Measurements from ENCODE around the gene ADAMTS9.

ADAMTS9 gene

GRCh38 chr3:64530434-64531049 lies 157.3 kb downstream of the ADAMTS9 start:
- DNase-seq = no peak

DNA sequence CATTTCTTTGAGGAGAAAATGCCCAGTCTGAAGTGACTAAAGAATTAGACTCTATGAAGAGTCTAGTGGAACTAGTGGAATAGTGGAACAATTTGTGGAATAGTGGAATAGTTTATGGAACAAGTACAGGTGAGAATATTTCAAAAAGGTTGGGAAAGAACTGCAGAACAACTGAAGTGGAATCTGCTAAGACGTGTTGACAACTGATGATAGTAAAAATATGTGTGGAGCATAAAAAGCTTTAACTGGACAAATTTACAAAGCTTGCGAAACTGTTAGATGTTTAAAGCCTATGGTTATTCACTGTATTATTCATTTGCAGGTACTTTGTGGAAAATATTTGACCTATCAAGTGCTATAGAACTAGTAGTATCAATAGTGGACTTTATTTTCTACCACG lies 164.5 kb downstream of the ADAMTS9 start:
- no peak for DNase-seq

- DNase-seq = no peak
Measured at GRCh38 chr3:64520334-64520733, 167.5 kb downstream of the ADAMTS9 start.

DNA sequence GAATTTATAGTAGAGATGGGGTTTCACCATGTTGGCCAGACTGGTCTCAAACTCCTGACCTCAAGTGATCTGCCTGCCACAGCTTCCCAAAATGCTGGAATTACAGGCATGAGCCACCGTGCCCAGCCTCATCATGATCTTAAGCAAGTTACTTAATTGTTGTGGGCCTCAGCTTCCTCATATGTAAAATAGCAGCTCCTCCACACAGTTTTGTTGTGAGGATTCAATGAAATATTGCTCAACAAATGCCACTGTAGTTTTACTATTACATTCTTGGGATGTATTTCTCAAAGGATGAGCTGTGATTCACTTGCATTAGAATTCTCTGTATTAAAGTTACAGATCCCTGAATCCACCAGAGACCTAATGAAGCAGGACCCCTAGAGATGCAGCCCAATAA lies 168.8 kb downstream of the ADAMTS9 start:
- no peak for DNase-seq

GRCh38 chr3:64518496-64518895 lies 169.3 kb downstream of the ADAMTS9 start:
- no peak for DNase-seq

DNA sequence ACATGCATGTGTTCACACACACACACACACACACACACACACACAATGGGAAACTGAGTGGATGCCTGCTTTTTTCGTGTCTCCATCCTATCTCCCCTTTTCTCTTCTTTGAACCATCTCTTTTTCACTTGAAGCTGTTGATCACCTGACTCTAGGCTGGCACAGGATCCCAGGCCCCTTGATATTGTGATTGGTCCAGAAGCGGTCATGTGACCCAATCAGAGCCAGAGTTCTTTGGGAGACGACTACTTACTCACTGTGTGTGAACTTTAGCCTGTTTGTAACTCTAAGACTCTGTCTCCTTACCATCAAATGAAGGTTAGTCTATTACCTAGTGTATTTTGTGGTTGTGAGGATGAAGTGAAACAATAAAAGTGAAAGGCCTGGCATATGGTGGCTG lies 172.9 kb downstream of the ADAMTS9 start:
- DNase-seq = no peak

DNA sequence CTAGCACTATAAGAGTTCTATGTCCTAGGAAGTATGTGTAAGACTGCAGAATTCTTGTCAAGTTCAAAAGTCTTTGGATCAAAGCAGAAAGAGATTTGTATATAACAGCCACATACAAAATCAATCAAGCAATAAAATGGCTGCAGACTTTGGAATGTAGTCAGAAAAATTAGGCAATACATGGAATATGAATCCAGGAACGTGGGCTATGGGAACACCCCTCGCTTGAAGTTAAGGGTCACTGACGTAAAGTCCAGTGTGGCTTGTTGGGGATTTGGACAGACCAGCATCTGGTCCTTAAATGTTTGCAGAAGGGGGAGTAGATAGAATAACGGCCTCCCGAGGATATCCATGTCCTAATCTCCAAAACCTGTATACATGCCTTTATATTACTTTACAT lies 178.6 kb downstream of the ADAMTS9 start:
- no peak for DNase-seq

- DNase-seq = no peak
Measured at GRCh38 chr3:64508140-64508539, 179.7 kb downstream of the ADAMTS9 start.

DNA sequence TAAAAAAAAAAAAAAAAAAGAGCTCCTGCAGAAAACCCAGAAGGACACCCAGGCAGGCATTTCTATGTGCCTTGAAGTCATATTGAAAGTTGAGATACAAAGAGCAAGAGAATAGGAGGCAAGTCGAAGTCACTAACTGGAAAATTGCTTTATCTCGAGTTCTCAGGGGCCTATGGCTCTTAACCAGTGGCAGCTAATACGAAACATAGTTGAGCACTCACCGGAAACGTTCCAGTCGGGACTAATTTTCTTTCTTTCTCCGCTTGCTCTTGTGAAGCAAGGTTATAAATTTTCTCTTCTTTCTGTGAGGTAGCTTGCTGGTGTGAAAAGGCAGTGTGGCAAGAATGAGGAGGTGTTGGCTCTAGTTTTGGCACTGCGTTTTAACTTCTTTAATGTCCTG lies 181.5 kb downstream of the ADAMTS9 start:
- no peak for DNase-seq

DNA sequence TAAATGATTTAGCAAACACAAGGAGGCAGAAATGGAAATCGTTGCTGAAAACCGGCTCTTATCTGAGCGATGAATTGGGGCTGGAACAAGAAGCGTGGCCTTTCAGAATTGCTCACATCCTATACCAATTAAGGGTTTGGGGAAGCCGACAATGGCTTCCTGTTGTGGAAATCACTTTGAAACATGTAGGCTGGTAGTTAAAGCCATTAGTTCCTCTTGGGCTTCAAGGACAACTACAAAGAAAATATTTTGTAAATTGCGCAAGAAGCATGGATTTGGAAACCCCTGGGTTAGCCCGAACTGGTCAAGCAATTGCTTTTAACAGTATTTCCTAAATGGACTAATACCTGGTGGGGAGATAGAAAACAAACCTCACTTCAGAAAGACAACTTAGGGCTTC lies 182.4 kb downstream of the ADAMTS9 start:
- DNase-seq = no peak

DNA sequence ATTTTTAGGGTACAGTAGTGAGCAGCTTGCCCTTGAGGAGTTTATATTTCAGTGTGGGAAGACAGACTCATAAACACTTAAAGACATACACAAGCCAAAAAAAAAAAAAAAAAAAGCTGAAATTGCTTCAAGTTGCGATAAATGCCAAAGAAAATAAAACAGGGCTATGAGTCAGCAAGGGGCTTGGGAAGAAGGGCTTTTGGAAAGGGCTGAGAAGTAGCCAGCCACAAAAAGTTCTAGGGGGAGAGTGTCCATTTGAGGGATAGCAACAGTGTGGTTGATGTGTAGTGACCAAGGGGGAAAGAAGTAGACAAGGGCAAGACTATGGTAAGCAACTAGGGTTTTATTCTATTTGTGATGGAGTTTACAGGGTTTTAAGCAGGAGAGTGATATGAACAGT lies 185.5 kb downstream of the ADAMTS9 start:
- DNase-seq = no peak

DNA sequence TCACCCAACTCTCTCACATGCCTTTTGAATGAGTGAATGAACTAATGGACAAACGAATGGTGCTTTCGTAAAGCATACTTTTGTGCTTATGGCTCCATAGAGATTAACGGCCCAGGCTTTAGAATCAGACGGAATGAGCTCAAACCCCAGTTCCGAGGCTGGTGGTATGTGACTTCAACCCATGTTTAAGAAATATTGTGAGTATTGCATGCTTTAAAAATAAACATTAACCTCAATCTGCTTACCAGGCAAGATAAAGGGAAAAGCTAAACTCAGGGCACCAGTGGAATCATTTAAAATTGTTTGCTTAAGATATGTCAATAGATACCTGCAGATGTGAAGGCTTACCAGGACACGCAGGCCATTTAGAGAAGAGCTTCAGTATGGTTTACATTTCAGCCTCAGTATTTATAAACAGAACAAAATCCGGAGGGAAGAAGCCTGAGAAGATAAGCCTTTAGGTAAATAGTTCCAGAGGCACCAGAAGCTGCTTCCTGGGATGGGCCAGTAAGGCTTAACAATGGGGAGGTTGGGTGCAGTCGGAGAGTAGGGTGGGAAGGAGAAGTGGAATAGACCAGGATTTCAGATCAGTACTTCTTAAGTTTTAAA lies 186.4 kb downstream of the ADAMTS9 start:
- no peak for DNase-seq

GRCh38 chr3:64496786-64497490 lies 190.9 kb downstream of the ADAMTS9 start:
- no peak for DNase-seq

- DNase-seq = no peak
Measured at GRCh38 chr3:64495781-64496334, 191.9 kb downstream of the ADAMTS9 start.

GRCh38 chr3:64495121-64495780 lies 192.5 kb downstream of the ADAMTS9 start:
- no peak for DNase-seq

GRCh38 chr3:64494526-64494925 lies 193.3 kb downstream of the ADAMTS9 start:
- DNase-seq = no peak

DNA sequence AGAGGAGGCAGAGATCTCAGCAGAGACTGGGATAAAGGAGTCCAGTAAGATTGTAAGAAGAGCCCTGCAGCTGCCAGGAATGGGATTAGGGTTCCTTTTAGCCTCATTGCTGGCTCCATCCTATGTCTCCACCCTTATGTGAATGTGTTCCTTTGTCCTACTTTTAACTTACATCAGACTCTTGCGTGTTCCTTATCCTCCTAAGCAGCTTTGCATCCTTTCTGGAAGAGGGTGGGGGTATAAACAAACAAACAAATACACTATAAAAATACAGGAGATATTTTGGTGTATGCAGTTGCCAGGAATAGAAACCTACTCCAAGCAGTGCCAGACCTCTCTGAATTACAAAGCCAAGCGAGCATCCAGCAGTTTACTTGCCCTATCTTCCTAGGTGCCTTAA lies 194.7 kb downstream of the ADAMTS9 start:
- DNase-seq = no peak

- DNase-seq = no peak
Measured at GRCh38 chr3:64491843-64492242, 196.0 kb downstream of the ADAMTS9 start.

- no peak for DNase-seq
Measured at GRCh38 chr3:64490180-64490724, 197.5 kb downstream of the ADAMTS9 start.

DNA sequence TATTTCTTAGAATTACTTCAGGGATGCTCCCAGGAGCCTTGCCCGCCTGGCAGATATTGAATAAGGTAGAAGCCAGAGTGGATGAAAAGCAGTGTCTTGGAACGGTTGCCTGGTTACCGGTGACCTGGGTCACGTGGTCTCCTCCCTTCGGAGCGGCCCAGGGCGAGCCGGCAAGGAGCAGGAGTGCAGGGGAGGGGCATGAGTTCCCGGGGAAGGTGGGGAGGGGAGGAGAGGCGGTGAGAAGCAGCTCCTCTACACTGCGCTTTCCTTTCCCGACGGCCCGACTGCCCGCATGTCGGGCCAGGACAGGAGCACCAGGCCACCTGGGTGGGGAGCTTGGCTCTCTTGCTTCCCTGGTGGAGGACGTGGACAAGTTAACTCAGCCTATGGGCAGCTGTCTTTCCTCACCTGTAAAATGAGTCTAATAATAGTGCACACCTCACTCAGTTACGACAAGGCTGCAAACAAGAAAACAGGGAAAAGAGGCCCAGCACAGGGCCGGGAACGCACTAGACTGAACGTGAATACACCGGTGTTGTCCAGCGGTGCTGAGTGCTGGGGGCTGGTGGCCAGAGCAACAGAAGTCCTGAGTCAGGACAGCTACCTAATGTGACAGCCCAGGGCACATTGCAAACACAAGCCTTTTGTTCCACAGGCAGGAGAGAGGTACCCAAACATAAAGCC lies 198.3 kb downstream of the ADAMTS9 start:
- no peak for DNase-seq

DNA sequence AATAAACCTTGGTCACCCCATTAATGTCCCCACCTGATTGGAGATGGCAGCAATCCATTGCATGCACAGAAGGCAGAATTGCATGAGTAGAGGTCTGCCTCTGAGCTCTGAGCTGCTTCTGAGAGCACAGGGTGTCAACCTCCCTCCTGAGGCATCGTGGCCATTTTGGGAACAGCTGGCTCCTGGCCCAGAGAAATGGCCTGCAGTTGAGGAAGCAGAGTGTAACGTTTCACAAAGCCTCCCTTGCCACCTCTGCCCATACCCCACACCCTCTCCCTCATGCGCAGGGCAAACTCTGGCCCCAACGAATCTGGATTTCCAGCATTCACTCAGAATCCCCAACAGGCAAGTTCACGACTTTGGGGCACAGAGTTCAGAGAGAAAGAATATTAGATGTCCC lies 198.9 kb downstream of the ADAMTS9 start:
- DNase-seq = no peak

DNA sequence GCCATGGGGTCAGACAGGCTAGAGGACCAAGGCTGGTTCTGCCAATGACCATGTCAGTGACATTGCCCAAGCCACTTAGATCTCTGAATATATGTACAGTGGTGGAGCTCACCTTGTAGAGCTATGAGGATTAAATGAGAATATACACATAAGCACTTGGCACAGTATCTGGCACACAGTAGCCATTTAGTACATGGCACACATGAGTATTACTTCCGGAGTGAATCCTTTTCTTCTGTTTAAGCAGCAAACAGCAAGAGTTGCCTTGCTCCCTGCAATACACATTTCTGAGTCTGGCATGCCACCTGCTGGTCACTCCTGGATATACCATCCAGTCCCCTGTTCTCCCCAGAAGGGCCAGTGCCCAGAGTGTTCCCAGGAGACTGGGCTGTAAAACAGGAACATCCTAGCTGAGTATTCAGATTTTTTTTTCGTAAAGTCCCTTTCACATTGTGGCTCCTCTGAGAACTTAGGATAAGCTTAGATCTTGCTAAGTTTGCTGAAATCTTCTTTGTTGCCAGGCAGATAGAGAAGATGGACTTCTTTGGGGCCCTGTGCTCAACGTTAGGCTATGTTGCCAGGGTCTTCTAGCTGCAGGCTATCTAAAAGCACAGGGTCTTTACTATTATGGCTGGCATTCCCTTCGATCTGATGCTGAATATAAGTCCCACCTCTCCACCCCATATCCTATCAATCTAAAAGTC lies 203.4 kb downstream of the ADAMTS9 start:
- DNase-seq = peak; percentile 81

Measured in activated CD8-positive, alpha-beta memory T cell treated with anti-CD3 and anti-CD28 coated beads for 24 hours (primary cell).